H1 (cell line): ENCODE results near the gene ENO4.

Experiments
- POLR2A ChIP-seq, 2 experiments: IDR thresholded peaks; 1 replicate in 1 of 2; 2 replicates in 1 of 2; pipeline ENCODE4 v1.6.1; 2011; ENCODE audit warnings: low read depth in 2 of 2, low read length in 2 of 2, mild to moderate bottlenecking in 2 of 2; ENCODE audit errors: control extremely low read depth in 1 of 2
- POU5F1 ChIP-seq: IDR thresholded peaks from 2 replicates; pipeline ENCODE4 v1.6.1; 2011; ENCODE audit warnings: low read depth, mild to moderate bottlenecking, low read length, moderate library complexity
- TAF1 ChIP-seq: IDR thresholded peaks from 2 replicates; pipeline ENCODE4 v1.6.1; 2011; ENCODE audit warnings: mild to moderate bottlenecking, low read depth, low read length

DNA sequence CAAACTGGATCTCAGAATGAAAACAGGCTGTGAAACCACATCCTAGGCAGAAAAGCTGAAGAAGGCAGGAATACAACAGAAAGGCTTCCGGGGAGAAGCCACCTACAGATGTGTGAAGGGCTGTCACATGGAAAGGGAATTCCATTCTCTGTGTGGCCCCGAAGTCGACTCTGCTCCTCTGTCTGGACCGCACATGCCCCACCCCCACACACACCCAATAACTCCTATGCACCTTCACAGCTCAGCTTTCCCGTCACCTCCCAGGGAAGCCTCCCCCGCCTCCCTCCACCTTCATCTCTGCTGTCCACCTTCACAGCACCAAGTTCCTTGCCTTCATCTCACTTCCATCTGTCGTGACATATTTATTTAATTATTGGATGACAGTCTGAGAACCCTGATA is 23.4 kb upstream of the ENO4 start:
- no peak for TF ChIP-seq POU5F1
- no peak for TF ChIP-seq TAF1
- no peak for TF ChIP-seq POLR2A (IDR thresholded peaks at IDR 0.05; ENCODE audit: control extremely low read depth in 1 of 2, low read depth in 2 of 2, low read length in 2 of 2)
